GM12878 (cell line): ENCODE results near the gene BMERB1. TPM values are rescaled to one million over a fixed set of nuclear protein-coding genes. Genes with fewer than 3 reads are reported as not detected.
"Not testable (repeated sequence)": the region's sequence is repeated elsewhere in the genome, so short reads cannot be mapped to it uniquely, and the experiment has no call there.

Experiments
- ATAC-seq: fragments of 200-7000 bp; cut with Tn5 transposase; 3 replicates; pipeline ENCODE4 v1.9.1; 2020; ENCODE audit warnings: mild to moderate bottlenecking, moderate library complexity
- BruUV-seq: library from RNA; stranded (reverse); fragments of 400-500 nt; replicated peaks from 2 replicates; lab custom pipeline; 2021; lab: Mats Ljungman, UMichigan
- CTCF ChIA-PET: fragments of 300-600 bp; sonication (Branson Sonifier 250); formaldehyde crosslinking; extraction: SDS; loops from one replicate; lab custom pipeline; 2021; ENCODE audit warnings: inconsistent platforms; lab: Yijun Ruan, JAX
- POLR2A ChIA-PET: fragments of 350-600 bp; formaldehyde crosslinking; extraction: SDS; loops from one replicate; lab custom pipeline; 2021; ENCODE audit warnings: inconsistent platforms; lab: Charles Lee
- RAD21 ChIA-PET: fragments of 300-600 bp; sonication (Branson Sonifier 250); formaldehyde crosslinking; loops from one replicate; lab custom pipeline; 2023; ENCODE audit warnings: antibody characterized with exemption; ENCODE audit not compliant: unreplicated experiment; lab: Charles Lee
- SMC1A ChIA-PET: fragments of 300-600 bp; sonication (Branson Sonifier 250); formaldehyde crosslinking; loops from one replicate; lab custom pipeline; 2023; ENCODE audit not compliant: unreplicated experiment, uncharacterized antibody; lab: Charles Lee
- DNase-seq: peaks from one replicate; pipeline ENCODE4 v3.0.0-alpha.2; 2011; ENCODE audit warnings: low read depth, low spot score
- FAIRE-seq: peaks from 3 replicates; lab custom pipeline; 2011; peaks lifted over from hg19 to GRCh38; lab: Jason Lieb, UNC
- H2AFZ ChIP-seq: 2 replicates; pipeline ENCODE4 v1.6.0; 2011; ENCODE audit warnings: low read depth, low read length, control low read depth; ENCODE audit not compliant: control insufficient read depth
- H3K27ac ChIP-seq: 2 replicates; pipeline ENCODE4 v1.5.1; 2011; ENCODE audit warnings: control low read depth; ENCODE audit not compliant: control insufficient read depth, insufficient read depth
- H3K27me3 ChIP-seq, 2 experiments: replicated peaks in 1 of 2; 2 replicates each; pipeline versions ENCODE4 v1.6.0 to v1.6.1; 2011; ENCODE audit warnings: low read length in 1 of 2; ENCODE audit not compliant: control insufficient read depth in 2 of 2, insufficient read depth in 2 of 2
- H3K36me3 ChIP-seq, 2 experiments: 2 replicates each; pipeline ENCODE4 v1.5.1; 2011; ENCODE audit warnings: low read length in 1 of 2; ENCODE audit not compliant: control insufficient read depth in 2 of 2, insufficient read depth in 2 of 2
- H3K4me1 ChIP-seq: 2 replicates; pipeline ENCODE4 v1.6.1; 2011; ENCODE audit warnings: mild to moderate bottlenecking, low read length, moderate library complexity, mixed read lengths; ENCODE audit not compliant: control insufficient read depth, insufficient read depth
- H3K4me2 ChIP-seq: 2 replicates; pipeline ENCODE4 v1.6.0; 2011; ENCODE audit warnings: control low read depth; ENCODE audit not compliant: control insufficient read depth, insufficient read depth
- H3K4me3 ChIP-seq: fragments of 200-600 bp; sonication (generic); 2 replicates; pipeline ENCODE4 v1.5.1; 2016
- H3K79me2 ChIP-seq: 2 replicates; pipeline ENCODE4 v1.6.0; 2011; ENCODE audit warnings: low read length; ENCODE audit not compliant: control insufficient read depth, insufficient read depth
- H3K9ac ChIP-seq: 2 replicates; pipeline ENCODE4 v1.8.0; 2011; ENCODE audit warnings: low read length, control low read depth, mixed read lengths; ENCODE audit not compliant: control insufficient read depth, insufficient read depth
- H3K9me3 ChIP-seq: replicated peaks from 3 replicates; pipeline ENCODE4 v1.5.1; 2011; ENCODE audit warnings: mild to moderate bottlenecking, low read length; ENCODE audit not compliant: control insufficient read depth, insufficient read depth
- H4K20me1 ChIP-seq: 2 replicates; pipeline ENCODE4 v1.6.0; 2011; ENCODE audit not compliant: control insufficient read depth, insufficient read depth
- DPF2 ChIP-seq: fragments of 450-650 bp; IDR thresholded peaks from 2 replicates; pipeline ENCODE4 v1.6.1; 2017; ENCODE audit warnings: mild to moderate bottlenecking
- HDAC2 ChIP-seq: fragments of 200-600 bp; sonication (generic); IDR thresholded peaks from 2 replicates; pipeline ENCODE4 v1.6.1; 2017
- IRF4 ChIP-seq: IDR thresholded peaks from 2 replicates; pipeline ENCODE4 v1.6.1; 2011; ENCODE audit warnings: low read depth, low read length
- NFYB ChIP-seq: IDR thresholded peaks from 2 replicates; pipeline ENCODE4 v1.6.1; 2011; ENCODE audit warnings: low read depth, mild to moderate bottlenecking, low read length, improper control_type of control experiment, moderate library complexity; ENCODE audit not compliant: insufficient read depth
- ZBTB33 ChIP-seq: fragments of 450-650 bp; IDR thresholded peaks from 2 replicates; pipeline ENCODE4 v1.6.1; 2017; ENCODE audit warnings: mild to moderate bottlenecking
- ZNF592 ChIP-seq: fragments of 450-650 bp; IDR thresholded peaks from 2 replicates; pipeline ENCODE4 v1.6.1; 2017; ENCODE audit warnings: mild to moderate bottlenecking, moderate library complexity
- WGBS: methylation state at CpG from one replicate; pipeline ENCODE4 v1.1.6; 2016; ENCODE audit warnings: low lambda C conversion rate; ENCODE audit not compliant: insufficient replicate concordance, insufficient coverage; ENCODE audit errors: missing lambda C conversion rate; 5-methylcytosine and 5-hydroxymethylcytosine counted together
- in situ Hi-C: fragments of 300-500 bp; cut with MboI; formaldehyde crosslinking; loops from 9 replicates; pipeline ENCODE4 v1.14.3; 2018; ENCODE audit warnings: mixed read lengths
- intact Hi-C: fragments of 100-400 bp; cut with micrococcal nuclease; formaldehyde crosslinking; loops from one replicate; pipeline ENCODE4 v1.14.2; 2022; ENCODE audit not compliant: unreplicated experiment
- polyA plus RNA-seq, 11 experiments: library from polyadenylated mRNA; depleted of rRNA in 4 of 11; unstranded in 6 of 11; stranded (reverse) in 5 of 11; fragments of >200 nt; fragmentation: Nextera tagmentation in 4 of 11; fragmentation: Illumina TruSeq in 1 of 11; extraction: Ambion mirVana in 4 of 11; extraction: Trizol in 1 of 11; gene quantifications; 1 replicate in 1 of 11; 2 replicates in 10 of 11; pipeline versions ENCODE4 v1.2.1 to v1.2.3, GENCODE V29; 2011 to 2016; ENCODE audit warnings: inconsistent platforms in 2 of 11, missing spikeins in 2 of 11, low read depth in 1 of 11
- total RNA-seq, 4 experiments: library from RNA; depleted of rRNA in 3 of 4; stranded (reverse); fragments of >200 nt in 3 of 4; fragmentation: Illumina TruSeq in 1 of 4; extraction: Trizol in 1 of 4; gene quantifications; 2 replicates each; pipeline versions ENCODE4 v1.2.1 to v1.2.3, GENCODE V29; 2013 to 2021

Gene BMERB1
- total and polyA plus RNA-seq, 10 of the 15 experiments (the other 5 are each of a cell fraction or from before 2014, with no cell fraction given) = 0.05 to 0.68 (median 0.34) TPM

GRCh38 chr16:15606518-15607220, 172.3 kb downstream of the BMERB1 start (continued):
- no peak for TF ChIP-seq ZNF592
- TF ChIP-seq DPF2 = no peak
- no peak for TF ChIP-seq ZBTB33
- no peak for TF ChIP-seq NFYB
- no peak for TF ChIP-seq IRF4
- TF ChIP-seq HDAC2 = no peak

GRCh38 chr16:15607221-15607699, 172.9 kb downstream of the BMERB1 start:
- ChIA-PET CTCF (interaction anchor here (0.6 kb wide), 1 partner anchor 48 kb away, joined by 3 read pairs; no protein-coding TSS in a partner anchor), SMC1A (interaction anchor here (1.0 to 1.8 kb wide), 2 partner anchors 9 to 34 kb away, joined by 3 to 4 read pairs; no protein-coding TSS in a partner anchor)
- H3K9ac ChIP-seq, H3K27me3 ChIP-seq, H3K4me1 ChIP-seq, RAD21 ChIA-PET, H3K4me3 ChIP-seq, POLR2A ChIA-PET, FAIRE-seq, H3K4me2 ChIP-seq, H3K27ac ChIP-seq, H2AFZ ChIP-seq, BruUV-seq, ATAC-seq, DNase-seq, intact Hi-C loops, H3K79me2 ChIP-seq, H3K9me3 ChIP-seq, in situ Hi-C loops, H4K20me1 ChIP-seq: not testable (repeated sequence)
- 93% methylated on average over 10 of the region's 12 CpGs for WGBS
- peaks cover 18 to 56% of the 10 kb centered on the region in 2 experiments for H3K36me3 ChIP-seq
